HG03442 (cell line): ENCODE measurements around the gene ZFHX3.

ENCODE experiments used
- ATAC-seq: cut with Tn5 transposase; IDR thresholded peaks from one replicate; pipeline ENCODE4 v1.9.1; 2021; ENCODE audit warnings: mild to moderate bottlenecking, moderate library complexity; ENCODE audit not compliant: unreplicated experiment

The ZFHX3 gene

GRCh38 chr16:72936408-72936807, 111.5 kb downstream of the ZFHX3 start:
- ATAC-seq = no peak

GRCh38 chr16:72935896-72936295, 112.0 kb downstream of the ZFHX3 start:
- ATAC-seq = no peak

GRCh38 chr16:72934636-72935403, 113.1 kb downstream of the ZFHX3 start:
- ATAC-seq = no peak

- ATAC-seq = no peak
These were observed 115.1 kb downstream of the ZFHX3 start for GRCh38 chr16:72932677-72933335.

GRCh38 chr16:72932050-72932449, 115.9 kb downstream of the ZFHX3 start:
- no peak for ATAC-seq

- no peak for ATAC-seq
These were observed 117.5 kb downstream of the ZFHX3 start for GRCh38 chr16:72930396-72930795.

GRCh38 chr16:72928090-72928981, 119.6 kb downstream of the ZFHX3 start:
- ATAC-seq = no peak

- ATAC-seq = no peak
These were observed 120.5 kb downstream of the ZFHX3 start for GRCh38 chr16:72927199-72928089.

GRCh38 chr16:72926177-72927070, 121.5 kb downstream of the ZFHX3 start:
- no peak for ATAC-seq

- ATAC-seq = no peak
These were observed 122.3 kb downstream of the ZFHX3 start for GRCh38 chr16:72925631-72925979.

GRCh38 chr16:72924927-72925630, 122.8 kb downstream of the ZFHX3 start:
- ATAC-seq = no peak

- ATAC-seq = no peak
These were observed 123.4 kb downstream of the ZFHX3 start for GRCh38 chr16:72924537-72924926.

- no peak for ATAC-seq
These were observed 124.2 kb downstream of the ZFHX3 start for GRCh38 chr16:72923757-72924156.

- ATAC-seq = no peak
These were observed 125.2 kb downstream of the ZFHX3 start for GRCh38 chr16:72922714-72923113.

- ATAC-seq = no peak
These were observed 126.3 kb downstream of the ZFHX3 start for GRCh38 chr16:72921620-72922019.

- ATAC-seq = no peak
These were observed 126.8 kb downstream of the ZFHX3 start for GRCh38 chr16:72921106-72921505.

- no peak for ATAC-seq
These were observed 130.9 kb downstream of the ZFHX3 start for GRCh38 chr16:72917051-72917450.

GRCh38 chr16:72915331-72915730, 132.6 kb downstream of the ZFHX3 start:
- no peak for ATAC-seq

GRCh38 chr16:72913551-72913950, 134.4 kb downstream of the ZFHX3 start:
- no peak for ATAC-seq
